GM12874 (cell line): ENCODE data around the gene NME1.

Source experiments
- TF ChIP-seq, protein P1 (sequence below): IDR thresholded peaks from 2 replicates; pipeline ENCODE4 v1.5.1; 2011; ENCODE audit warnings: low read depth, mild to moderate bottlenecking, control low read depth, low read length, moderate library complexity; ENCODE audit not compliant: insufficient read depth

The NME1 gene

DNA sequence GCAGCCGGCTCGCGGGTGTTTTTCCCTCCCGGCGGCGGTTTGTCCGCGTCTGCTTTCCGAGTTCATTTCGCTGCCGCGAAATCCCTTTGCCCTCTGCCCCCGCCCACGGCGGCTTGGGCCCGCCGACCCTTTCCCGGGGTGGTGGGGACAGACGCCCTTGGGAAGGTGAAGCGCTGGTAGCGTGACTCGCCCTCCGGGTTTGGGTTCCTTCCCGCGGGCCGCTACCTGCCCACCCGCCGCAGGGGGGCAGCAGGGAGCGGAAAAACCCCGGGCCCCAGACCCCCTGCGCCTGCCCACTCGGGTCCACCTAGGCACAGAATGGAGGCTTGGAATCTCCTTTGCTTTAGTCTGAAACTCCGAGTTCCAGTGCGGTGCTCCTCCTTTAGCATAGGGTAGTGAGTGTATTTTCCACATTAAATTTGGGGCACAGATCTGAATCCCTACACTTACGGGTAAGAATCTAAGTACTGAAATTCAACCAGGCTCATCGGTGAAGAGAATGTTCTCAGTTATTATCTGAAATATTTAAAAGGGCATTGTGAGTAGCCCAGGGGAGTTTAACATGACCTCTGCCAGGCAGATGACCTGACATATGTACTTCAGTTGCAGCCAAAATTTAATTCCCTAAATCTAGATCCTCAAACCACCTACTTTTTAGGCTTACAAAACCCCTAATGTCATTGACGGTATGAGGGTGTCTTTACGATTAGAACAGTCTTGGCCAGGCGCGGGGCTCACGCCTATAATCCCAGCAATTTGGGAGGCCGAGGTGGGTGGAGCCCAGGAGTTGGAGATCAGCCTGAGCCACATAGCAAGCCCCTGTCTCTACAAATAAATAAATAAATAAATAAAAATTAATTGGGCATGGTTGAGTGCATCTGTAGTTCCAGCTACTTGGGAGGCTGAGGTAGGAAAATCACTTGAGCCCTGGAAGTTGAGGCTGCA is 13.9 kb downstream of the NME1 start:
- TF ChIP-seq, protein P1, sequence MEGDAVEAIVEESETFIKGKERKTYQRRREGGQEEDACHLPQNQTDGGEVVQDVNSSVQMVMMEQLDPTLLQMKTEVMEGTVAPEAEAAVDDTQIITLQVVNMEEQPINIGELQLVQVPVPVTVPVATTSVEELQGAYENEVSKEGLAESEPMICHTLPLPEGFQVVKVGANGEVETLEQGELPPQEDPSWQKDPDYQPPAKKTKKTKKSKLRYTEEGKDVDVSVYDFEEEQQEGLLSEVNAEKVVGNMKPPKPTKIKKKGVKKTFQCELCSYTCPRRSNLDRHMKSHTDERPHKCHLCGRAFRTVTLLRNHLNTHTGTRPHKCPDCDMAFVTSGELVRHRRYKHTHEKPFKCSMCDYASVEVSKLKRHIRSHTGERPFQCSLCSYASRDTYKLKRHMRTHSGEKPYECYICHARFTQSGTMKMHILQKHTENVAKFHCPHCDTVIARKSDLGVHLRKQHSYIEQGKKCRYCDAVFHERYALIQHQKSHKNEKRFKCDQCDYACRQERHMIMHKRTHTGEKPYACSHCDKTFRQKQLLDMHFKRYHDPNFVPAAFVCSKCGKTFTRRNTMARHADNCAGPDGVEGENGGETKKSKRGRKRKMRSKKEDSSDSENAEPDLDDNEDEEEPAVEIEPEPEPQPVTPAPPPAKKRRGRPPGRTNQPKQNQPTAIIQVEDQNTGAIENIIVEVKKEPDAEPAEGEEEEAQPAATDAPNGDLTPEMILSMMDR = peak; percentile 88

DNA sequence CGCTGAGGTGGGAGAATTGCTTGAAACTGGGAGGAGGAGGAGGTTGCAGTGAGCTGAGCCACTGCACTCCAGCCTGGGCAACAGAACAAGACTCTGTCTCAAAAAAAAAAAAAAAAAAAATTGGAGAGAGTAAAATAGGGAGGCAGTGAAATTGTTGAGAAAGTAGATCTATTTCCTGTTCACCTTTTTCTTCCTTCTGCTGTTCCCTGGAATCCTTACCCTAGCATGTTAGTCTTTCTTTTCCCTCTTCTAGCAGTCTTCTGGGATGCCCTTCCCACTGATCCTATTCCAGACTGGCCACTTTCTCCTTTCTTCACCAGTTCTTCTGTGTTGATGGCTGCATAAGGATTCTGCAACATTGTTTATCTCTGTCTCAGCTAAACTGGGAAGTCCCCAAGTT is 16.0 kb downstream of the NME1 start:
- TF ChIP-seq, protein P1 = no peak

DNA sequence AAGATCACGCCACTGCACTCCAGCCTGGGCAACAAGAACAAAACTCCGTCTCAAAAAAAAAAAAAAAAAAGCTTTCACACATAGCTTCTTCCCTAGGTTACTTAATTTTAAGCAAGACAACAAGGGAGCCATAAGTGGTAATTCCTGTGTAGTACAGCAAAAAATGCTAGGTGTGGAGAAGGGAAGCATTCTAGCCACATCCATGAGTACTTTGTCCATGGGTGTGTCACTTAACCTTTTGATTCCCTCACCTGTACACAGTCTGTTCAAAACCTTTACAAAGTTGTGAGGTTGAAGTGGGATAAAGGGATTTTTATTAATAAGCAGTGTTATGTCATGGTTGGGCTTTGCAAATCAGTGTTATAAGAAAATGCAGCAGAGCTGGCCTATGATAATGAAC is 17.4 kb downstream of the NME1 start:
- TF ChIP-seq, protein P1 = no peak

DNA sequence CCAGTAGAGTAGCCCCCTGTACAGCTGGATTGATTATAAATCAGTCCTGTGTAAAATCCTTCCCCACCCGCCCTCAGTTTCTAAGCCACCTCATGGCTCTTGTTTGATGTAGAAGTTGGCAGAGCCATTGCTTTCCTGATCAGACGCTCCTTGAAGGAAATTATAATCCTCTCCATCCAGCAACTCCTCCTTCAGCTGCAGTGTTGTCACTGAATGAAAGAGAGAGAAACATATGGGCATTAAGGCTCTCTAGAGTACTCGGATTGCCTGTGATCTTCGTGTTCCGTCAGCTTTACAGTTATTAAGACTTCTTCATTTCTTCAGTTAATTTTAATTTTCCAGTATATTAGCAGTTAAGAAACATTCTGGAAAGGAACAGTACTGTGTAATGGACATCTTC is 27.1 kb downstream of the NME1 start:
- TF ChIP-seq, protein P1 = no peak

DNA sequence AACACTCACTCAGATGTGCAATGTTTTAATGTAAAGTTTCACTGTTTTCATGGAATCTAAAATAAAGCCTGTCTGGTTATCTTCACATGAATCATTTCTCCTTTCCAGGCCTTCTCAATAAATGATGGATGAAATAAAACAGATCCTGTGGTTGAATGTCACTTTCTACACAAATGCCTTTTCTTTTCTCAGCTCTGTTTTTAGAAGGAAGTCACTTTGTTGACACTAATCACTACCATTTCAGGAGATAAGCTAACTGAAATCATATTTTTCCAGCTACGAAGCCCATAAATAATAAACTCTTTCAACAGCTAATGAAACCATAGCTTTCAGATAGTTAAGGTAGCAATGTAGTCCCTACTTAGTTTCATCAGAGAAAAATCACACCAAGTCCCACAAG is 30.8 kb downstream of the NME1 start:
- TF ChIP-seq, protein P1 = no peak

DNA sequence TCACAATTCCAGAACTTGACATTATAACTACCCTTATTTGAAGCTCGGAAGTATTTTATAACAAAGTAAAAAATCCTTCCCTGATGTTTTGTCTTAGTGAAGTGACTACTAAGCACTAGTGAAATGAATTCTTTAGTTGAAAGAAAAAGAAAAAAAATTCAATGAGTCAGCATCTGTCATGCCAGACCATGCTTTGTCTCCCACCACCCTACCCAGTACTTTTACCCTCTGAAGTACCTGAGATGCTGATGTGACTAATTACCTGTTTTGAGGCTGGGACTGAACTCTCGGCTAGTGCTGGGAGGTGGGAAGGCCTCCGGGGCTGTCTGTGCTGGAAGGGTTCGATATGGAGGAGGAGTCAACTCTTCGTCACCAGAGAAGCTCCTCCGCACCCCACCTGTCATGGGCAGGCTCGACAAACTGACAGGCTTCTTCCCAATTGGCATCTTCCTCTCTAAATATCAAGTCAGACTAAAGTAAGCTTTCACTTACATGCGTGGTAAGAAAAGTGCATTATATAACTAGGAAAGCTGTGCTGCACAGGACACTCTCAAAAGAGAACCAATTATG is 32.5 kb downstream of the NME1 start:
- TF ChIP-seq, protein P1 = no peak

DNA sequence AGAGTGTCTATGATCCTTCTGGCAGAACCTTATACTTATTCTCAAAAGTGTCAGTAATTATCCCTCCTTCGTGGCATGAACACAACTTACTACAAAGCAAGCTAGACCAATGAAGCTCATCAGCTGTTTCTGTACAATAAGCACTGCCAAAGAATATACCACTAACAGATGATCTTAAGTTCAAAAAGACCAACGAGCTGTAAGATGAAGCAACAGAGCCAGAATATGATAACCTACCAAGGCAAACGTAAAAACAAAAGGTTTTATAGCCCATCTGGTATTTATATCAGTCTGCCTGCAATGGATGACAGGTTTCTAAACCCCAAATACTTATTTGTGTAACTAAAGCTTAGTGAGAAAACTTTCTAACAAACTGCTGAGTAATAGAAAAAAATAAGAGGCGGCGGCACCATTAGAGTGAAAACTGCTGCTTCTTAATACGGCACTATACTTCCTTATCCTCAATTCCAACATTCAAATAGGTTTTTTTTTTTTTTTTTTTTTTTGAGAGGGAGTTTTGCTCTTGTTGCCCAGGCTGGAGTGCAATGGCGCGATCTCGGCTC is 35.0 kb downstream of the NME1 start:
- TF ChIP-seq, protein P1 = no peak
